GM19438 (cell line): ENCODE data around the gene MTFR1L.

Experiments used
- ATAC-seq: cut with Tn5 transposase; IDR thresholded peaks from one replicate; pipeline ENCODE4 v1.9.1; 2021; ENCODE audit warnings: low read depth; ENCODE audit not compliant: unreplicated experiment

Gene MTFR1L

DNA sequence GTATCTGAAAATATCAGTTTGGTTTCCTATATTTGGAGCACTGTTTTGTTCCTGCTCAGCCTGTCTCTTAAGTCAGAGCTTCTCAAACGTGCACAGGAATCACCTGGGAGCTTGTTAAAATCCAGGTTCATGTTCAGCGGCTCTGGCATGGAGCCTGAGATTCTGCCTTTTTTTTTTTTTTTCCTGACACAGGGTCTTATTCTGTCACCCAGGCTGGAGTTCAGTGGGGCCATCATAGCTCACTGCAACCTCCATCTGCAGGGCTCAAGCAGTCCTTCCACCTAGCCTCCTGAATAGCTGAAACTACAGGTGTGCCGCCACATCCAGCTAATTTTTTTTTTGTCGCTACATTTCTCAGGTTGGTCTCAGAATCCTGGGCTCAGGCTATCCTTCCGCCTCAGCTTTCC lies 32.0 kb upstream of the MTFR1L start:
- ATAC-seq = no peak

DNA sequence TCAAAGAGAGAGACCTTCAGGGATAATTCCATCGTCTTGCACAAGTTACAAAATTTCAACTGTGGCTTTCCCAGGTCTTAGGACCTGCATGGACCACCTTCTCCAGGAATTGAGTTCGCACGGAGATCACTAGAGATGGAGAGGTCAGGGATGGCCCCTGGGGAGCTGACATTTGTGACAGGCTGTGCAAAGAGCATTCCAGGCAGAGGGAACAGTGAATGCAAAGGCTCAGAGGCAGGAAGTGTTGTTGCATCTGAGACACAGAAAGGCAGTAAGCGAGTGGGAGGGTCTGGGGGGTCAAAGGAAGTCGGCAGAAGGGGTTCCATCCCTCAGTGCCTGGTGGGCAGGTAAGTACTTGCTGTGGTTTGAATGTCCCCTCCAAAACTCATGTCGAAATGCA lies 29.3 kb upstream of the MTFR1L start:
- ATAC-seq = no peak

DNA sequence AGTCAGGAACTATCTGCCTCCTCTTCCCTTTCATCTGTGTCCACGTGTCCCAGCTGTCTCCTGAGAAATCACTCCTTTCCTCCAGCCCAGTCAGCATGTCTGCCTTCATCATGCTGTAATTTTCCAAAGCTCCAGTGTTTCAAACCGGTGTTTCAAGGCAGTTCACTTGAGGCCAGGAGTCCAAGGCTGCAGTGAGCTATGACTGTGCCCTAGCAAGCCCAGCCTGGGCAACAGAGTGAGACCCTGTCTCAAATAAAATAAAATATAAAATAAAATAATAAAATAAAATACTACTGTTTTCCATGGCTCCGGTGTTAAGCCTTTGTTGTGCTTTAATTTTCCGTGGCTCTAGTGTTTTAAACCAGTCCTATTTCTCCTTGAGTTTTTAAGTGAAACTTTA lies 27.6 kb upstream of the MTFR1L start:
- ATAC-seq = no peak

DNA sequence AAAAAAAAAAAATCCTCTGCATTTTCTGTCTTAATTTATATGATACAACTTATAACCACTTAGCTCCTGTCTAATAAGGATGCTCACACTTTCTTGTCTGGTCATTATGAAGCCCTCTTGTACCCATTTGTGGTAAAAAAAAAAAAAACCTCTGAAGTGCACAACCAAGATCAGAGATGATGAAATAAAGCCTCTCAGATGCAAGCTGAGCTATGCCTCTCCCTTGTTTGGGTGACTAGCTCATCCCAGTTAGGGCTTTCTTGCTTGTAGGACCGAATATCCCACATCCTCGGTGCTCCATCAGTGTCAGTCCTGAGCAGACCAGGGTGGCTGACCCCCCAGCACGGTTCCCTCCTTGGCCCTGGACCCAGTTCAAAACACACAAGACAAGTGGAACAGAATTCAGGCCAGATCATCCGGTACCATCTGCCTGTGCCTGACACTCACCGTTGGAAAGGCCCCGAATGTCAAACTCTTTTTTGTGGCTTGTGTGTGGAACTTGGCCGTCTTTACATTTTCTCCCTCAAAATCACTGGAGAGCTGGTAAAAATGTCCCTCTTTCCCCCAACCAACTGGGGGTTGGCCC lies 26.1 kb upstream of the MTFR1L start:
- no peak for ATAC-seq

DNA sequence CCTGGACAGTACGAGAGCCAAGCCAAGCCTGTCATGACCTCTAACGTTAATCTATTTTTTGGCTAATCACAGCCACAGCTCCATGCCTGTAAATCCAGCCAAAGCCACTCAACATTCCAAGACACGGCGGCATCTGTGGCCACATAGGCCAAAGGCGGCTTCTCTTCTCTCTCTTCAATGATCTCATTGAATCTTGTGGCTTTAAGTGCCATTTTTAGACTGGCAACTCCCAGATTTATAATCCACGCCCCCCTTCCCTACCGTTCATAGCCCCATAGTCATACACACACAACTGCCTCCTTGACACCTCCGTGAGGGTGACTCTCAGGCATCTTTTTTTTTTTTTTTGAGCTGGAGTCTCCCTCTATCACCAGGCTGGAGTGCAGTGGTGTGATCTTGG lies 25.4 kb upstream of the MTFR1L start:
- no peak for ATAC-seq

DNA sequence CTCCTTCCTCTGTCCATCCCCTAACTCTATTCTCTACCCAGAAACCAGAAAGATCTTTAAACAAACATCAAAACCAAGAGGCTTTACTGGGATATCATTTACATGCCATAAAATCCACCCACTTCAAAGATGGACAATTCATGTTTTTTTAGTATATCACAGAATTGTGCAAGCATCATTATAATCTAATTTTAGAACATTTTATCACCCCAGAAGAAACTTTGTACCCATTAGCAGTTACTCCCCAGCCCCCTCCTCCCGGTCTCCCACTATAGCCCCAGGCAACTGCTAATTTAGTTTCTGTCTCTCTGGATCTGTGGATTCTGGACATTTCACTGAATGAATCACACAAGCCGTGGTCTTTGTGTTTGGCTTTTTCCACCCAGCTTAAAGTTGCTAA lies 24.5 kb upstream of the MTFR1L start:
- no peak for ATAC-seq

DNA sequence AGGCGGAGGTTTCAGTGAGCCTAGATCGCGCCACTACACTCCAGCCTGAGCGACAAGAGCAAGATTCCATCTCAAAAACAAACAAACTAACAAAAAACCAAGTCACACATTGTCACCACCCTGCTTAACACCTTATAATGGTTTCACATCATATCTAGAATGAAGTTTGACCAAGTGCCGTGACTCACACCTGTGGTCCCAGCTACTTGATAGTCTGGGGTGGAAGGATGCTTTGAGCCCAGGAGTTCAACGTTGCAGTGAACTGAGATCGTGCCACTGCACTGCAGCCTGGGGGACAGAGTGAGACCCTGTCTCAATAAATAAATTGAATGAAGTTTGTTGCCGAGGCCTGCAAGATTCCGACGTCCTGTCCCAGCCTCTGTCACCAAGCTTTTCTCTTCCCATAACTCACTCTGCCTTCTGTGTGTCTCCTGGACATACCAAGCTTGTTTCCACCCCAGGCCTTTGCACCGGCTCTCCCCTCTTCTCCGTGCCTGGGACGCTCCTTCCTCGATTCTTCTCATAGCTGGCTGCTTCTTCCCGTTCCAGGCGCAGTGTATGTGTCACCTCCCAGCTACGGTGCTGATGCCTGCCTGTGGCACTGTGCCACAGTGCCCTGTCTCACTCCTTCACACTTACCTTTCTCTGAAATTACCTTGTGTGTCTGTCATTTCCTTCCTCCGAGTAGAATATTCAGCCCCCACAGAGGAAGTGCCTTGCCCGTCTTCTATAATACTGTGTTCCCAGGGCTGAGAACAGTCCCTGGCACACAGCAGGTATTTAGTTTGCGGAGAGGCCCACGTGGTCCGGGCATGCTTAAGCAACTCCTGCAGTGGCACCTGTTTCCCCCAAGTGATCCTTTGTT lies 23.6 kb upstream of the MTFR1L start:
- no peak for ATAC-seq

DNA sequence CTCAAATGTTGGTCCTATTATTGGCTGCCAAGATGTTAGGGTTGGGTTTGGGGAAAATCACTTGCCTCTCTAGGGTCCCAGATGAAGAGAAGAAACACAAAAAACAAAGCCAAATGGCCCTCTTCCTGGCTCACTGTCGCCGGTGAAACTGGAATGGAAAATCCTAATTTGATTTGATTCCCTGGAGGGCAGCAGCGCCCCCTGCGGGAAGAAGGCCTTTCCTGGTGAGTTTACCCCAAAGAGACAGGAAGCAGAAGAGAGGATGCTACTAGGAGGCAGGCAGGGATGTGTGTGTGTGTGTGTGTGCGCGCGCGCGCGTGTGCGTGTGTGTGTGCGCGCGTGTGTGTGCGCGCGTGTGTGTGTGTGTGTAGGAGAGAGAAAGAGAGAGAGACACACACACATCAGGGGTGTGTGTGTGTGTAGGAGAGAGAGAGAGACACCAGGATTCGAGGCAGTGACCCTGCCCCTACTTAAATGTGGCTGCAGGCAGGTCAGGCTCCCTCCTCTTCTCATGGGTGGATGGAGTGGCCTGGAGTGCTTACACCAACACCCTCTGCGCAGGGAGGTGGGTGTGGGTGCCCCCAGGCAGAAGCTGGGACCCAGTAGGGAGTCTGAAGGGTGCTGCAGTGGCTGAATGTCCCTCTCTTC lies 22.8 kb upstream of the MTFR1L start:
- no peak for ATAC-seq

DNA sequence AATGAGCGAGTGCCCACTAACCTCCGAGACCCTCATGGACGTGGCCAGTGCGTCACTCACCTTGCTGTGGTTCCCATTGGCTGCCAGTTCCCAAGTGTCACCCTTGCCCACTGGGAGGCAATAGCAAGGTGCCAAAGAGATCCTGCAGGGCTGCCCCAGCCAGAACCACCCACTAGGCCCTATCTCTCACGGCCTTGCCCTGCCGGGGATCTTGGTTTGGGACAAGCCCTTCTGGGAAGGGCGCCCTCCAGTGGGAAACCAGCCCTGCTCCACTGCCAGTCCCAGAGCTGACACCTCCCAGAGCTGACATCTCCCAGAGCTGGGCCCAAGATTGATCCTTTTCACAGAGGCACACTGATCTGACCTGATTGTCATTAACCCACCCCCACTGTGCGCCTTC lies 21.8 kb upstream of the MTFR1L start:
- ATAC-seq = no peak

DNA sequence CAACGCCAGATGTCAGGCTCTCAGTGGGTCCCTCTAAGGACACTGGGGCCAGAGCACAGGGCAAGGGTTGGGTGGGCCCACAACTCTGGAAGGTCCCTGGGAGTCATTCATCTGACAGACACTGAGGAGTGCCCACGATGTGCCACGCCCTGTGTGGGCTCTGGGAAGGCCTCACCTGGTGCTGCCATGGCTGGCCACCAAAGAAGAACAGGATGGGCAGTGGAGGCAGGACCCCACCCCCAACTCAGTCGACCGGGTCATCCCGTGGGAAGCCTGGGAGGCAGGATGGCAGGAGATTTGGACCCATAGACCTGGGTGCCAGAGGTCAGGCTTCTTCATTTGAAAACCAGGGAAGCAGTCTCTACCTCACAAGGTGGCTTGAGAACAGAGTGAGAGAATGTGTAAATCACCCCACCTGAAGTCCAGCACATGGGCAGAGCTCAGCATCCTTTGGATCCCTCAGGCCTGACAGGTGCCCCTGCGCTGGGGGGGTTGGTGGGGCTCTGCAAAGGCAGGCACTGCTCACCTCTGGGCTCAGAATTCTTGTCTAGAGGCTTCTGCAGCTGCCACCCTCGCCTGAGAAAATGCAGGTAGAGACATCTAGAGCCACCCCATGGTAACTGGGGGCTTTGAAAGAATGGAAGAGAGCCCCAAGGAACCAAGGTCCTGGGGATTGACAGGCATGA lies 20.9 kb upstream of the MTFR1L start:
- ATAC-seq = no peak

DNA sequence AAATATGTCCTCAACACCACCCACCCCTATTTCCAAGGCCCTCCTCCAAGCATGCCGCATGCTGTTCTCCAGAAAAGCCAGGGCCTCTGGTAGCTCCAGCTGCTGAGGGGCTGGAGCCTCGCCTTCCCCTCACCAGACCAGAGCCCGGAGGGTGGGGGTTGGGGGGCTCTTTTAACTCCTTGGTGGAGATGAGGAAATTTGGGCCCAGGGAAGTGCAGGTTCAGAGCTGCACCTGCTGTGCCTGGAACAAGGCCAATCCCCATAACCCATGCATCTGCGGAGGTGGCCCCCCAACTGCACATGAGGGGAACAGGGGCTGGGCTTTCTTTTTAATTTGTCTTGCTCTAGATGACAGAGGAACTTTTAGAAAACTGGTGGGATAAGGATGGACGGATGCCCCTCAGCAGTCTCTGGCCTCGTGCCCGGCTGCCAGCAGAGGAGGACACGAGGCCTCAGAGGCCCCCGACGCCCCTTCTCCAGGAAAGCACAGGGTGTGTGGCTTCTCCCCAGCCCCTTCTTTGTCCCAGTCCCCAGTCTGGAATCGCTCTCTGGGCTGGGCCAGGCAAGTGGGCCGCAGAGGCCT lies 20.3 kb upstream of the MTFR1L start:
- no peak for ATAC-seq

DNA sequence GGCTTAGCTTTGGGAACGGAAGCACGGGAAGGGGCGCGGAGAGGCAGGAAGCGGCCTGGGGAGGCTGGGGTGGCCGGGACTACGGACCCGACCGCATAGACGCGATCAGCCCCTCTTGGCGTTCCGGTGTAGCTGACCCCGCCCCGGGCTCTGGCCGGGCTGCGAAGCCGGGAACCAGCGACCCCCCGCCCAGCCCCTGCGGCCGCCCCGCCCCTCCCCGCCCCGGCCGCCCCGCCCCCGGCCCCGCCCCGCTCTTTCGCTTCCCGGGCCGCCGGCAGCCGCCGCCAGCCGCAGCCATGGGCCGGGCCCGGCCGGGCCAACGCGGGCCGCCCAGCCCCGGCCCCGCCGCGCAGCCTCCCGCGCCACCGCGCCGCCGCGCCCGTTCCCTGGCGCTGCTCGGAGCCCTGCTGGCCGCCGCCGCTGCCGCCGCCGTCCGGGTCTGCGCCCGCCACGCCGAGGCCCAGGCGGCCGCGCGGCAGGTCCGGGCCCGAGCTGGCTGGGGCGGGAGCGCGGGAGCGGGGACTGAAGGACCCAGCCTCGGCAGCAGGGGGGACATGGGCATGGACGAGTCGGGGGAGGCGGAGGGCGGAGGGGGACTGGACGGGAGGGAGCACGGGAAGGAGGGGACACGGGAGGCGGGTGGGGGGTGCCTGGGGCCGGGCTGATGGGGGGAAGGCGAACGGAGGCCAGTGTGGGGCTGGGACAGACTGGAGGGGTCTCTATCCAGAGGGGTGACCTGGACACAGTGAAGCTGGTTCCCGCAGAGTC lies 19.6 kb upstream of the MTFR1L start, which contains the start of gene SELENON:
Gene SELENON, plus strand, starts transcription at position 259 of the 768 bp plus-strand sequence. Its CDS starts 38 bp downstream, at position 297.
- no peak for ATAC-seq

DNA sequence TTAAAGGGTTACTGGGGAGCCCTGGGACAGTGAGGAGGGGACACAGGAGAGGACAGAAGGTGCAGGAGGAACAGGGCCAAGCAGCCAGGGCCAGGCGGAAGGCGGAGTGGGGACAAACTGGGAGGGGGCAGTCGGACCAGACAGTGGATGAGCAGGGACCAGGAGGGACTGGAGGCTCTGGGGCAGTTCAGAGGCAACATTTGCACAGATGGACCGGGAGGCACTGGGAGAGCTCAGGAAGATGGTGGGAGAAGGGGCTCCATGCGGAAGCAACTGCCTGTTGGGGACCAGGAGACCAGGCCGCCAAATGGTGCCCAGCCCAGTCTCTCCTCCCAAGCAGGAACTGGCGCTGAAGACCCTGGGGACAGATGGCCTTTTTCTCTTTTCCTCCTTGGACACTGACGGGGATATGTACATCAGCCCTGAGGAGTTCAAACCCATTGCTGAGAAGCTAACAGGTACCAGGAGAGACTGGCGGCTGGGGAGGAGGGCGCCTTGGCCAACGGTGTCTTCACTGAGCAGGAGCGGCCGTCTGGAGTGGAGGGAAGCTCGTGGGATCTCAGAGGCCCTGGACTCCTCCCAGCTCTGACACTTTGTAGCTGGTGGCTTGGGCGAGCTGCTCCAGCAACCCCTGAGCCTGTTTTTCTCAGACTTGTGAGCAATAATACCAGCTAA lies 18.9 kb upstream of the MTFR1L start:
- ATAC-seq = no peak

DNA sequence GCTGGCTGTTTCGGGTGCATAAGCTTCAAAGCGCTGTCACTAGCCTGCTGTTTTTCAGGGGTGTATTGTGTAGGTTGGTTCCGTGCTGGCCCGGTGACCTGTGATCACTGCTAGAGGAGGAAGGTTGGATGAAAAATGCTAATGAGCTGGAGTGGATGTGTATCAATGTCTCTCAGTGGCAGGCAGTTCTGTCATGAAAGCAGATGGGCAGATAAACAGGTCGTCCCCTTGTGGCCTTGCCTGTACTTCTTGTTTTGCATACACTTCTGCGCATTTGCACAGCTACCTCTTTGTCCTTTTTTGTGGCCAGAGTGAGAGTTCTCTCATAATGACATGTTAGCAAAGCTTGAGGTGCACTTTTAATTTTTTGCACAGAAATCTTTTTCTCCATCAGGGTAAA lies 16.8 kb upstream of the MTFR1L start:
- no peak for ATAC-seq

DNA sequence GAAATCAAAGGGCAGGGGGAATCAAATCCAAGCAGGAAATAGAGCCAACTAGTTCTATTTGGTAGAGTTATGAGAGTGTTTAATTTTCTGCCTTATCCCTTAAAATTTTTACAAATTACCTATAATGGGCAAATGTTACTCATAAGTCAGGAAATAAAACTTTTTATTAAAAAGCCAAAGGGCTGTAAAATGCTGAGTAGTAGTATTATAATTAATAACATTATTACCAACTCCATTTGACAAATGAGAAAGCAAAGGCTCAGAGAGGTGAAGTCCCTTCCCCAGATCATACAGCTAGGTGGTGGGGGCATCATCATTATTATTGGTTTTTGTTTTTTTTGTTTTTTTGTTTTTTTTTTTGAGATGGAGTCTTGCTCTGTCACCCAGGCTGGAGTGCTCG lies 16.4 kb upstream of the MTFR1L start:
- no peak for ATAC-seq

DNA sequence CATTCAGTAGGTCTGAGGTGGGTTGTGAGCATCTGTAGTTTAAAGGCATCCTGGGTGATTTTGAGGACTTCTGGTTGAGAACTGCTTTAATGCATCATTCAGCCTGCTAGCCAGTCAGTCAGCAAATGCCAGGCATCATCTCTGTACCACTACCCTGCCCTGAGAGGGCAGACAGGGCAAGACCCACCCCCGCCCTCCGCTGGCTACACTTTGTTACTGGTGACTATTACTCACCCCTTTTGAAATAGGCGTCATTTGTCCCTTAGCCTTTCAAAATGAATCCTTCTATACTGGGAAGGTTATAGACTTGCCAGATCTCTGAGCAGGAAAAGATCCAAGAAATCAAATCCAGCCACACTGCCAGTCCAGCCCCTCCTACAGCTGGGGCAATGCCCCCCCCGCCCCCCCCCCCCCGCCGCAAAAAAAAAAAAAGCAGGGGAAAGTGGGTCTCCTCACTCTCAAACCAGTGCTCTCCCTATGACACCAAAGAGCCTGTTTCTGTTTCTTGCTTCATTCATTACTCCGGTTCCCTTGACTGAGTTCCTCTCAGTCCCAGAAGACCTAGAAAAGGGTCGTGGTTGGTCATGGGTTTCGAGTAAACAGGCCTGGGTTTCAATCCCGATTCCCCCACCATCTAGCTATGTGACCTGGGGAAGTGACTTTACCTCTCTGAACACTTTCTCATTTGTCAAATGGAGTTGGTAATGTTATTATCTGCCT lies 15.3 kb upstream of the MTFR1L start:
- ATAC-seq = no peak

DNA sequence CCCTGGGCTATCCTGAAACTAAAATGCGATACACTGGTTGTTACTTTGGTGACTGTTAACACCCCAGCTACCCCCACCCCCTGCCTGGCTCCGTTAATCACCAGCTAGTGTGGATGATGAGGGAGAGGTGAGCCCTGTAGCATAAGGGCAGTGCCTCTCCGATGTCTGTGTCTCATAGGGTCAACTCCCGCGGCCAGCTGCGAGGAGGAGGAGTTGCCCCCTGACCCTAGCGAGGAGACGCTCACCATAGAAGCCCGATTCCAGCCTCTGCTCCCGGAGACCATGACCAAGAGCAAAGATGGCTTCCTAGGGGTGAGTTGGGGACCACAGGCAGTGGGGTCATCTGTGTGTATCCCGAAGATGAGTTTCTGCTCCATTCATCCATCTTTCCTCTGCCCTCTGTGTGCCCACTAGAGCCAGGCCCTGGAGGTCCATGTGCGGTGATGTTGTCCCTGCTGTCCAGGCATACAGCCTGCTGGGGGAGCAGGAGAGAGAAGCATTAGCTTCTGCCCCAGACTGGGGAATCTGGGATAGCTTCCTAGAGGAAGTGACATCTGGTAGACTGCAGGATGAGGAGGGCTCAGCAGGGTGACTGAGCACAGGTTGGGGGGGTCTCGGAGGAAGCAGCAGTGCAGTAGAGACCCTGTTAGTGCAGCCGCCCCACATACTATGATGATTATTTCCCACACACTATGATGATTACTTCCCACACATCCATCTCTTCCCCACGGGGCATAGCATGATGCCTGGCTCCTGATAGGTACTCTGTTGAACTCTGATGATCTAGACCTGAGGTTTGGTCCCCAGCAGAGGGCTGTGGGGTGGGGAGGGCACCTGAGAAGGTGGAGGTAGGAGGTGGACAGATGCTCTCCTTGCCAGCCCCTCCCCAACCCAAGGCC lies 14.5 kb upstream of the MTFR1L start:
- ATAC-seq = no peak

DNA sequence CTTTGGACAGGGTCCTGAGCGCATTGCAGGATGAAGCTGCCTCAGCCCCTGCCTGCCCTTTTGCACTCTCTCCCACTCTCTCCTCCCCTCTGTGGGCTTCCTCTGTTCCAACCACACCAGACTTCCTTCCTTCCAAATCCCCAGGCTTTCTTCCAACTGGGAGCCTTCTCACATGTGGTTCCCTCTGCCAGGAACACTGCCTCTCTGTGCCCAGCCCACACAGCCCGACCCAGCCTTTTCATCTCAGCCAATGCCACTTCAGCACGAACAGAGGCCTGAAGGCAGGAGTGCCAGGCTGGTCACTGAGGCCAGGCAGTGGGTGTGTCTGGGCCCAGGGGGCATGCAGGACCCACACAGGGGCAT lies 13.9 kb upstream of the MTFR1L start:
- no peak for ATAC-seq
